HG03442 (cell line): Measurements from ENCODE around the gene HPS1.

Source experiments
- ATAC-seq: cut with Tn5 transposase; IDR thresholded peaks from one replicate; pipeline ENCODE4 v1.9.1; 2021; ENCODE audit warnings: mild to moderate bottlenecking, moderate library complexity; ENCODE audit not compliant: unreplicated experiment

HPS1 gene

DNA sequence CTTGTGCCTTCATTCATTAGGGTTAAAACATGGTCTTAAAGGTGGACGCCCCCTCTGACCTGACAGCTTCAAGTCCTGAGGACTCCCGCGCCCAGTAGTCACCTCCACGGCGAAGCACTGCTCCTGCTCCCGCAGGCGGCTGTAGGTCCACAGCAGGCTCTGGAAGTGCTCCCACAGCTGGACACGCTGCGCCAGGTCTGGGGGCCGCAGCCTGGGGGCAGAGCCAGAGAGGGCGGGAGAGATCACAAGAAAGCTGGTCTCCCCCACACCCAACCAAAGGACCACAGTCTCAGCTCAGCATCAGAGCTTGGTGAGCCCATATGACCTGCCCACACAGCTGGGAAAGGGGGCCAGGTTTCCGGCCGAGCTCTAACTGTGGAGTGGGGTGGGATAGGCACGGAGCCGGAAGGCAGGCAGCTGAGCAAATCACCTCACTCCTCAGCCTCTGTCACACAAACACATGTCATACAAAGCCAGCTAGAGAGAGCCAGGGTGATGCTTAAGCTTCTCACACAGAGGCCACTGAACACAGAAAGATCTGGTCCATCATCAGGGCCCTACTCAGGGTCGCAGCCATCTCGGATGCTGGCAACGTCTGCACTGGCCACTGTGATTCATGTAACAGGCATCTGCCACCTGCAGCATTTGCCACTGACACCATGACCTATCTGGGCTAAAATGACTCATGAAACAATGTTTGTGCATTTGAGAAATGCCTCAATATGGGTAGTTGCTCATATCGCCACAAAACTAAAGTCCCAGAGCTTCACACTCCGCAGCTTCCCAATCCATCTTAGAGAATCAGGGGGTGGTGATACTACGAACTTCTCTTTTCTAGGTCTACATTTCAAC lies 12.6 kb downstream of the HPS1 start:
- no peak for ATAC-seq

DNA sequence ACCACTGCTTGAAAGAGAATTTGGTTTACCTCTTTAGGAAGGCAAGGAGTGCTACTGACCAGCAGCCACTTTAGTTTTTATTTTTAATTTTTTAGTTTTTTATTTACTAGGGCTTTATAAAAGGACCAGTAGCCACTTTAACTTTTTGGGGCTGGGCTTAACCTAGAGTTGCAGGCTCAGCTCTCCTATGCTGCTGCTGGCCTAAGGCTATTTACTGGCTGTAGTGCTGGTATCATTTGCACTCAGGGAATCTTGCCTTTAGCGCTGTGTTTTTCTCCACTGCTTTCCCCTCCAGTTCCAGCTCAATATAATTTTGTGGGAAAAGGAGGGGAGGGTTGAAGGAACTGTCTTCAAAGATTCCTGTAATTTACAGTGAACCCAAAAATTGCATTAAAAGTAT lies 13.4 kb downstream of the HPS1 start:
- no peak for ATAC-seq

DNA sequence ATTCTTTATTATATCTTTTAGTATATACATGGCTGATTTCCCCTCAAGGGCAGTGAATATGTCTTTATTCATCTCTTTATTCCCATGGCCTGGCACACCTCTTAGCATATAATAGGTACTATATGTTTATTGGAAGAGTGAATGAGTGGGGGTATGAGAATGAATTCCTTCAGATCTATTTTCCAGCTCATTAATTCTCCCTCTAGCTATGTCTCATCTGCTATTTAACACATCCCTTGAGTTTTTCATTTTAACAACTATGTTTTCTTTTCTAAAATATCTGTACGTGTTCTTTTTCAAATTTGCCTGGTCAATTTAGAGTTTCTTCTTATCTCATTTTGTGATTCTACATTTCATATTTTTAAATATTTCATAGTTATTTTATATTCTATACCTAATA lies 14.4 kb downstream of the HPS1 start:
- ATAC-seq = no peak

DNA sequence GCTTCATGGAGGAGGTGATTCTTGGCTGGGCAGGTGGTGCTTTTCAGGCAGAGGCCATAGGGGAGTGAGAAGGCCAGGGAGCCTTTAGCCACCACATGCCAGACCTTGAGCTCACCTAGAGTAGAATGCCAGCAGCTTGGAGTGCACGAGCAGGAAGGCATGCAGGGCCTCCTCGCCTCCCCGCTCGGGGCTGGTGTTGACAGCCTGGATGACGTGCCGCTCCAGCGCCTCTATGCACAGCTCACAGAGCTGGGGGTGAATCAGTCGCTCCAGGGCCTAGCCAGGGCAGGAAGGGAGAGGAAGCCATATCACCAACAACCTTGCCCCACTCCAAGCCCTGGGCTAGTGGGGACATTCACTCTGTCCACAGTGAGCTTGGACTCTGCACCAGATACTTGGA lies 15.7 kb downstream of the HPS1 start:
- ATAC-seq = no peak

DNA sequence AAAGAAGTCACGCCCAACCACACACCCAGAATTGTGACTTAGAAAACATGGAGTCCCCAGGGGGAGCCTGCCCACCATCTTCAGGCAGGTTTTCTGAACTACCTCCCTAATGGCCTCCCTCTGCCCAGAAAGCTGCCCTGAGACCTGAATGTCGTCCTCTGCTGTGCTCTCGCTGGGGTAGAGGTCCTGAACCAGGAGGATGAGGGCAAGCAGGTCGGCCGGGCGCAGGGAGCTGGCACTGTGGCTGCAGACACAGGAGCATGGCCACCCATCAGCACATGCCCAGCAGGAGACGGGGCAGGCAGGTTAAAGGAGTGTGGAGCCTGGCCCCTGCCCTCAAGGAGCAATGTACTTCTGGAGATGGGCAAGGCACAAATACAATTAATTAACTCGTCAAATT lies 16.3 kb downstream of the HPS1 start:
- ATAC-seq = no peak

DNA sequence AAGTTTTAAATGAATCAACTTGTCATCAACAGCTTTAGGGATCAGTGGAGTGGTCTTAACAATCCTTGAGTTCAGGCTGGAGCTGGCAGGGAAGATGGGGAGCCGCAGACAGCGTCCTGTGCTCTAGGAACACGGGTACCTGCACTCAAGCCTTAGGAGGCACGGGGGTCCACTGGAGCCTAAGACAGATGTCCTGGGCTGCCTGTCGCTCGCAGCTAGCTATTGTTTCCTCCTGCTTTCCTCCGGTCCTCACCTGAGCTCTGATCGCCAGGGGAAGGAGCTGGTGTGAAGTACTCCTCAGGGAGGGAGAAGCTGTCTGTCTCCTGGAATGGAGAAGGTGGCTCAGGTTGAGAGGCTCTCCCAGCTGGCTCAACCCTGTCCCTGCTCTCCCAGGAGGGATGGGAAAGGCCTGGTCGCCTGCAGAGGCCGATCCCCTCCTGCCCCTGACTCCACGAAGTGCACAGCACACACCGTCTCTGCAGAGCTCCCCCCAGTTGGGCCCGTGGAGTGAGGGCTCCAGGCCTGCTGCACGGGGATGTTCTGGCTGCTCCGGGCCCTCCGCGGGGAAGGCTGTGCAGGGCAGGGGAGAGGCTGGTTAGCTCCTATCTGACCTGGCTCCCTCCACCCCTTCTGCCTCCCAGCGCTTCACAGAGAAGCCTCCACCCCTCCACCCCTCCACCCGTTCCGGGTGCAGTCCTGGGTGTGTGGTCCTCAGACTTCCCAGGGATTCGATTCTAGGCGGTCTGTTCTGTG lies 17.2 kb downstream of the HPS1 start:
- no peak for ATAC-seq

DNA sequence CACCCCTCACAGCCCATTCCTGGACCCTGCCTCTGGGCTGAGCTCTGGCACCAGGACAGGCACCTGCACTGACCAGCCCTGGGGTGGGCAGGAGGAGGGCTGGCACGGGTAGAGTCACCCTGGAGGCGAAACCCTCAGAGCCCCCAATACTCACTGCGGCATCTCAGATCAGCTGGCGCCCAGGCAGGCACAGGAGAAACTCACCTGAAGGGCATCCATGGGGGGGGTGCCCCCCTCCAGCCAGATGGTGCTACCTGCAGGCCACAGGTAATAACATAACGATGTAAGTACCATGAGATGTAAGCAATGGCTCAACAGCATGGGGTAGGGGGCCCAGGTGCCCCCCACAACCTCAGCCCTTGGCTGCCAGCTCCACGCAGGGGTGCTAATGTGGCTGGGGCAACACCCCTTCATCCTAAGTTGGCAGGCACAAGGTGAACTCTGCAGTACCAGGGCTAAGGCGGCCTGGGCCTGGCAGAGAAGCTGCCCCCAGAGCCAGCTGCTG lies 19.7 kb downstream of the HPS1 start:
- ATAC-seq = no peak

DNA sequence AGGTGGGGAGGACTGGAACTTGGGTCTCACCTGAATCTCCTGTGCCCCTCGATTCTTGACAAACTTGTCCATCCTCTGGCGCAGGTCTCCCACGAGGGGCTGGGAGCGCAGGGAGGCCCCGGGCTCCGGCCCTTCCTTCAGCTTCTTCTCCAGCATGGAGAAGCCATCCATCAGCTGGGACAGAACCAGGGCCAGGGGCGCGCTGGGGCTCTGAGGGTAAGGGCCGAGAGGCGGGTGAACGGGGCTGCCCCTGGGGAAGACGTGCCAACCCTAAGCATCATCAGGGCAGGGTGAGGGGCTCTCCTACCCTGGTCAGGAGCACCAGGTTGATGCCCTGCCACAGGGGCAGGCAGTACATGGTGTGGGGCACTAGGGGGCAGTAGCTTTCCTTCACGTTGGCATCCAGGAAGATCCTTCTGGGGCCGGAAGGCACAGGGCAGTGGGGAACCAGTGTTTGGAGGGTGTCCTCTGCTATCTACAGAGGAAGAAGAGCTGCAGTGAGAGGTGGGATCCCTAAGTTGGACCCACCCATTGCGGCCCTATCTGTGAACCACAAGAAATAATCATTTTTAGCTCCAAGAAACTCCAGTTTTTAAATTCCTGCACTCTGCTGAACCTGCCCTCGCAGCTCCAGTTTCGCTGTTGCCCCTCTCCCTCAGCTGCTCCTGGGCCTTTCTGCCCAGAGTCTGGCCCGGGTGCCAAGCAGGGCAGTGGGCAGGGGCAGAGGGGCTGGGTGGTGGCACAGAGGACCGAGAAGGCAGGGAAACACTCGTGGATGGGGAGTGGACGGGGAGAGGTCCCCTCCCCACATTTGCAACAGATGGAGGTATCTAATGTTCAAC lies 21.0 kb downstream of the HPS1 start:
- no peak for ATAC-seq

DNA sequence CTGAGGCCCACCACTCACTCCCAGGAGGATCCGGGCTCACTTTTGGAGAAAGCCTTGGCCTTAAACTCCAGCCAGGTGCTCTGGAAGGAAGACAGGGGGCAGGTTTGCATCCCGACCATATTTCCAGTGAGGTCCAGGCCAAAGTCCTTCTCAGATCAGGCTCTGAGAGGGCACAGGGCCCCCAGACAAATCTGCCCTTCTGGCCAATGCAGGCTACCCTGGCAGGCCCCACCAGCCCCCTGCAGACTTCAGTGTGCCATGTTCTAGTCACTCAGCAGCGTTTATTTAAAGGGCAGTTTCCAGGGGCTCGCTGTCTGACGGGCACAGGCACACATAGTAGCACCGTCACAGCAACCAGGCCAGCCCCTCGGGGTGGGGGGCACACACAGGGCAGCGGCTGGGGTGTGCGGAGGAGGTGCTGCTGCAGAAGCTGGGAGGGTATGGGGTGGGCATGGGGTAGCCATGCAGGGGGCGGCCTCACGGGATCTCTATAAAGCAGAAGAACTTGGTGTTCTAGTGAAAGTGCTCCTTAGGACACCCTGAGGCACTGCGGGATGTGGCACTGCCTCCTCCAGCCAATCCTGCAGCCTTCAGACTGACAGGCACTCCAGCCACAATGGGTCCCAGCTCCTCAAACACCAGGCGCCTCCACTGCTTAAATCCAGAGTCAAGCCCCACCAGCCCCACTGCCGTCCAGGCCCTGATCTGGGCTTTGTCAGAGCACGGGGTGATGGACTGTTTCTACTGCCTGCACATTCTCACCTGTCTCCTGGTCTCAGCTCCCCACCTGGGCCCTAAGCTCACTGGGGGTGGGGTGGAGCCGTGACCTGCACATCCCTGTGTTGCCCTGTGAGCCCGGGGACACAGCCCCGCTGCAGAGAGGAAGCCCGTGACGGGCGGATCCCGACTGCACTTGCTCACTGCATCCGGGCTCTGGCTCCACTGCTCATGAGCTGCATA lies 22.2 kb downstream of the HPS1 start:
- ATAC-seq = no peak

DNA sequence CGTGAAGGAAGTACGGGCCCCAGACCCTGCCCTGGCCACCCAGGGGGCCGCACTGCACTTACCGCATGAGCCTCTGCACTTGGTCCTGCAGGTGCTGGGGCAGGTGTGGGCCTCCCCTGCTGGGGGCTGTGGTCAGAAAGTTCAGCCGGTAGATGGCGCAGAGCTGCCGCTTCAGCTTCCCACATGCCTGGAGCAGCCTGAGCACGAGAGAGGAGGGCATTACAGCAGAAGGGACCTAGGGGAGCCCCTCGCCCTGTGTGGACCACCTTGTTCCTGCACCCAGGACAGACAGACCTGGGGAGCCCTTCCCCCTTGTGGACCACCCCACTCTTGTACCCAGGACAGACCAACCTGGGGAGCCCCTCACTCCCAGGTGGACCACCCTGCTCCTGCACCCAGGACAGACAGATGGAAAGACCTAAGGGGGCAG lies 23.0 kb downstream of the HPS1 start:
- ATAC-seq = no peak

DNA sequence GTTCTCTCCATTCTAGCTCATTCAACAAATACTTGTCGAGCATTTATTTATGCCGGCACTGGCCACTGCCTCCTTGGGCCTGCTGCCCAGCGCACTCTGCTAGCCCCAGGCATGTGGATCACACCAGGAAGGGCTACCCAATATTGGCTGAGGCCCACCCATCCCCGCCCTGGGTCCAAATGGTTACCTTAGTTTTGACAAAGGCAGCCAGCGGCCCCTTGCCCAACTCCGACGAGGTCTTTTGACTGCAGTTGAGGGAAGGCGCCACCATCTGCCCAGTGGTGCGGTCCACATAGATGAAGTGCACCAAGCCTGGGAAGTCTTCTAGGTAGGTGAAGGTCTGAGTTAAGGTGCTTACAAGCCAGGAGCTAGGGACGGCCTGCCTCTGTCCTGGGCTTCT lies 24.6 kb downstream of the HPS1 start:
- ATAC-seq = no peak

DNA sequence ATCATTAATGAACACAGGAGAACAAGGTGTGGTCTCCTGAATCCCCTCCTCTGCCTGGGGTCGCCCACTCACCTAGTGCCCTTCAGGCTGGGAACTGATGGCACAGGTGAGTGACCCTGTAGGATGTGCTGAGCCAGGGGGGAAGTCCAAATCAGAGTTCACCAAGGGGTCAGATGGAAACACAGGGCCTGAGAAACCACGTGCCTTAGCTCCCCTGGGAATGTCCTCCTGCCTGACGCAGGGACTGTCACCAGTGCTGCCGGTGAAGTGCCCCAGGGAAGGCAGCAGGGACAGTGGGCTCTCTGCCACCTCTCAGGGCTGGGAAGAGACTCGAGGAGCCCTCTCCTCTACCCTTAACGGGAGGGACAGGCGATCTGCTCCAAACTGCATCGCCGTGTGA lies 25.9 kb downstream of the HPS1 start:
- ATAC-seq = no peak

DNA sequence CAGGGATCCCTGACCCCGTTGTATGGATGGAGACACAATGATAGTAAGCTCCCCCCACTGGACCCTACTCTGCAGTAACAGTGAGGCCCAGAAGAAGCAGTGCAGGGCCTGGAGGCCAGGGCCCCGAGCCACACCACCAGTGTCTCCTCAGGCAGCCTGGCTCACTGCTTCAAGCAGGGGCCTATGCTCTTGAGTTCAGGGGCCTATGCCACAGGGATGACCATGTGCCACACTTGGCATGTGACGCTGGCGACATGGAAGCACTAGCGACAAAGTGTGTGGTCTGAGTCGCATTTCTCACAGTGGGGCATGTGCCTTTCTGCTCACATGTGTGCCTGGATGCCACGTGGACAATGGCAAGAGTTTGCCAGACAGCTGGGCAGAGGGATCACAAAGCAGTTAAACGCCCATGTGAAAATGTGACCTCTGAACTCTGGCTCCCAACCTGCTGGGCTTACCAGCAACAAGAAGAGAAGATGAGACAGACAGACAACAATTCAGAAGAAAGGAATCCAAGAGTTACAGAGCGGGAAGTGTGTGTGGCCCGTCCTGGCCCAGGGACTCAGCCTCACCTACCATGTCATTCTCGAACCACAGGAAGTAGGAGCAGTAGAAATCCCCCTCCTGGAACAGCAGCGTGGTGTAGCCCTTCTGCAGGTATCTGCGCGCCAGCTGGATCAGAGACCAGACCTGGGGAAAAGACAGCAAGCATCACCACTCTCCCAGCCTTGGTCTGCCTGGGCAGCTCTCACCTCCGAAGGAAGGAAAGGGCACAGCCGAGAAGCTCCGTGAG lies 27.1 kb downstream of the HPS1 start:
- ATAC-seq = no peak

DNA sequence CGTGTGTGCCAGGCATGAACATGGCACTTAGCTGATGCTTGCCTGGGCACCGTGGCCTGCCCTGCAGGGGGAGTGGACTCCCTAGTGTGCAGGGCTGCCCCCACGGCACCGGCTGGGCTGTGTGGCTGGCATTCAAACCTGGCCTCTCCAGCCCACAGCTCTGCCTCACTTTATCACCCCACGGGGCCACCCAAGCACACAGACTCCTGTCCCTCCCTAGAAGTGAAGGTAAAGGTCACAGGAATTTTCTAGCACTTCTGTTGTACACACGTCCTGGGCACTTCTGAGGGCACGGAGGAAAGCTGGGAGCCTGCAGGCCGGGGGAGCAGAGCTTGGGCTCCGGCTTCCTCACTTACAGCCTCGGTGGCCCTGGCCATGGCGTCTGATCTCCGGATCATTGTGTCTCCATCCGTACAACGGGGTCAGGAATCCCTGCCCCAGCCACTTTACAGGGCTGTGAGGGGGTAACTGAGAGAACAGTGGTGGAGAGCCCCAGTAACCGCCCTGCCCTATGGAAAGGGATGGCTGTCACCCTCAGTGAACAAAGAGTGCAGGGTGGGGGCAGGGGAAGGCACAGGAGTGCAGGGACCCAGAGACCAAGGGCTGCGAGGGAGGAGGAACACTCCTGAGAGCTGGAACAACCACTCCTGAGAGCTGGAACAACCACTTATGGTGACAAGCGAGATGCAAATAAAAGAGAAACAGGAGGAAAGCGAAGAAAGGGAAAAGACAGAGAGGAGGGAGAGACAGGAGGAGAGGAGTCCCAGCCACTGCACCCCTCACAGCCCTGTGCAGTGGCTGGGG lies 27.9 kb downstream of the HPS1 start:
- ATAC-seq = no peak

DNA sequence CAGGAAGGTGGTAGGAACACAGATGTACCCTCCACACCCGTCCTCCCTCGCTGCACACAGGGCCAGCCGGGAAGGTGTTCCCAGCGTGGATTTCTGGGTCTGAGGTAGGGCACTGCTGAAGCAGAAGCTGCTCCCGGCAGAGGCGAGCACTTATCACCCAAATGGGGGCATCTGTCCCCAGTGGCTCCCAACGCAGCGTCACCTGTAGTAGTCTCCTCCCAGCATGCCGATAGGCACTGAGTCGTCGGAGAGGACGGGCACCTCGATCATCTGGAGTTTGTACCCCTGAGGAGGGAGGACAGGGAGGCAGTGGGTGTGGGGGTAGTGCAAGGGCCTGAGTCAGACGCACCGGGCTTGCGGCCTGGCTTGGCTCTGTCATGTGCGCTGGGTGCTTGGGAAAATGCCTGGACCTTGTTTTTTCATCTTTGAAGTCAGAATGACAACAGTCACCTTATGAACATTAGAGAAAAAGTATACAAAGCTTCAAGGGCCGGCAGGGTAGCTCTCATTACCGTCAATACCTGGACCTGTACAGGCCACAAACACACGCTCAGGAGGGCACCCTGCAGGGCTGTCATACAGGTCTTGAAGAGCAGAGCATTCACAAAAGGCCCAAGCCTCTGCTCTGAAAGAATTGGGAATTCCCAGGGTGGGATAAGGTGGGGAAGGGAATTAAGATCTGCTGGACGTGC lies 28.6 kb downstream of the HPS1 start:
- ATAC-seq = no peak

DNA sequence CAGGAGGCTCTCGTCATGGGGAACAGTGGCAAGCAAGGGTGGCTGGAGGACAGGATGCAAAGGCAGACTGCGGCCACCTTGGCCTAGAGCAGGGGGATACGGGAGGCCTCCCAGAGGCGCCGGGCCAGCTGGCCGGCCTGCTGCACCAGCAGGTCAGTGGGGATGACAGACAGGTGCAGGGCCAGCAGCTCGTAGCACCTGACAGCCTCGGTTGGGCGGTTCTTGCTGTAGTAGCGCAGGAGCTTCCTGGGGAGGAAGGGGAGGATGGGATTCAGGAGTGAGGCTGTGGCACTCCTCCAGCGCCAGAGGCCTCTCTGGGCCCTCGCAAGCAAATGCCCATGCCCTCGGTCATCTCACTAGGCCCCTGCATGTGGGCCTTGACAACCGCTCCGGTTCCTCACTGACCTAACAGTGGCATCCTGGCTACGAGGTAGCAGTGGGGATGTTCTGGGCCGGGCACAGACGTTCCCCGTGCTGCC lies 29.2 kb downstream of the HPS1 start:
- no peak for ATAC-seq

DNA sequence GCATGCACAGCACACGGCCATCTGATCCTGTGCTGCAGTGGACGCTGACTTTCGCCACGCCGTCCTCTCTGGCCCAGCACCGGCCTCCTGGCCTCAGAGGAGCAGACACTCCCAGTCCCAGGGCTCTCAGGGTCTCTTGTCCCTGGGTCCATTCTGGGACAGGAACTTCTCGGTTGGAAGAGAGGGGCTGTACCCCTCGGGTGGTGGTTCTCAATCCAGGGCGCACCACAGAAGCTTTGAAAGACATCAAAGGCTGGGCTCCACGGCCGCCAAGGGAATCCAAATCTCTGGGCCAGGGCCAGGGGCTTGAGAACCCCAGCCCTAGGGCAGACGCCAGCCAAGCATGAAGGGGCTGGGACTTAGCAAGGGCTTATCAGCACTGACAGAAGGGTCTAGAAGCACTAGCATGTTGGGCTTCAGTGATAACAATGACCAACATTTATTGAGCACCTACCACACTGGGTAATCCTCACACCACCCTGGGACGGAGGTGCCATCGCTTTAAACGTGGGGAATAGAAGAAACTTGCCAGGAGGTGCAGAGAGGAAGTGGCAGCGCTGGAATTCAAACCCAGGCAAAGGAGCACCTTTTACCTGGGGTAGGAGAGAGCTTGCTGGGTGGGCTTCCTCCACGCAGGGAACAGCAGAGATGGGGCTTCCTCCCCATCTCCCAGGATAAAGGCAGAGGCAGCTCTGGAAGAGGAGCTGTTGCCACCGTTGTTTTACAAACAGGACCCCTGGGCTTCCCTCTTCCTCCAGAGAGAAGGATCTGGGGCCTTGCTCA lies 29.9 kb downstream of the HPS1 start:
- ATAC-seq = no peak
